K562 (cell line): ENCODE data around the gene RPL15. TPM values are rescaled to one million over a fixed set of nuclear protein-coding genes. Genes with fewer than 3 reads are reported as not detected.

Experiments used
- ATAC-seq: fragments of 200-7000 bp; cut with Tn5 transposase; 3 replicates; pipeline ENCODE4 v1.9.1; 2020; ENCODE audit warnings: moderate library complexity
- BruUV-seq: library from RNA; stranded (reverse); fragments of 400-500 nt; replicated peaks from 2 replicates; lab custom pipeline; 2021; lab: Mats Ljungman, UMichigan
- CTCF ChIA-PET: fragments of 300-600 bp; formaldehyde crosslinking; extraction: SDS; loops from one replicate; lab custom pipeline; 2021; ENCODE audit warnings: low intra/inter-chr PET ratio; lab: Yijun Ruan, JAX
- POLR2A ChIA-PET: fragments of 300-600, 350-650 bp; sonication (Branson Sonifier 250); formaldehyde crosslinking; extraction: SDS; loops from one replicate; lab custom pipeline; 2021; ENCODE audit warnings: antibody characterized with exemption, inconsistent platforms; lab: Yijun Ruan, JAX
- DNase-seq, 4 experiments: peaks; one replicate each; pipeline versions ENCODE4 v3.0.0 to v3.0.0-alpha.2; 2011 to 2018; ENCODE audit warnings: low spot score in 3 of 4, mixed read lengths in 3 of 4; ENCODE audit errors: extremely low read depth in 1 of 4
- FAIRE-seq: peaks from 2 replicates; lab custom pipeline; 2011; peaks lifted over from hg19 to GRCh38; lab: Jason Lieb, UNC
- H2AFZ ChIP-seq: 2 replicates; pipeline ENCODE4 v1.6.0; 2011; ENCODE audit warnings: low read depth, low read length, control low read depth, inconsistent platforms
- H3K27ac ChIP-seq: fragments of 200-600 bp; 3 replicates; pipeline ENCODE4 v1.8.0; 2011; ENCODE audit warnings: low read depth, mild to moderate bottlenecking, control low read depth, inconsistent platforms, low read length, moderate library complexity, mixed read lengths; ENCODE audit errors: extremely low read depth
- H3K27me3 ChIP-seq, 2 experiments: fragments of 300-600 bp in 1 of 2; 2 replicates in 1 of 2; 3 replicates in 1 of 2; pipeline versions ENCODE4 v1.6.0 to v1.8.0; 2011; ENCODE audit warnings: inconsistent platforms in 2 of 2, low read length in 2 of 2, mild to moderate bottlenecking in 1 of 2, mixed read lengths in 1 of 2, moderate library complexity in 1 of 2; ENCODE audit not compliant: control insufficient read depth in 2 of 2, insufficient read depth in 2 of 2
- H3K36me3 ChIP-seq: fragments of 300-600 bp; 3 replicates; pipeline ENCODE4 v1.8.0; 2011; ENCODE audit warnings: mild to moderate bottlenecking, low read length, inconsistent platforms; ENCODE audit not compliant: control insufficient read depth, insufficient read depth
- H3K4me1 ChIP-seq, 2 experiments: fragments of 200-600 bp in 1 of 2; replicated peaks in 1 of 2; 2 replicates in 1 of 2; 3 replicates in 1 of 2; pipeline versions ENCODE4 v1.5.1 to v1.8.0; 2011; ENCODE audit warnings: inconsistent platforms in 2 of 2, low read length in 2 of 2, mild to moderate bottlenecking in 1 of 2, mixed read lengths in 1 of 2, moderate library complexity in 1 of 2; ENCODE audit not compliant: control insufficient read depth in 2 of 2, insufficient read depth in 2 of 2
- H3K4me2 ChIP-seq: 2 replicates; pipeline ENCODE4 v1.6.1; 2011; ENCODE audit warnings: low read length, control low read depth, inconsistent platforms, mixed read lengths; ENCODE audit not compliant: insufficient read depth
- H3K4me3 ChIP-seq: fragments of 200-600 bp; sonication (generic), shearing (Covaris generic); 2 replicates; pipeline ENCODE4 v1.5.1; 2016; ENCODE audit warnings: control low read depth, inconsistent platforms
- H3K79me2 ChIP-seq: fragments of 200-600 bp; 3 replicates; pipeline ENCODE4 v1.8.0; 2011; ENCODE audit warnings: low read length, inconsistent platforms; ENCODE audit not compliant: control insufficient read depth, insufficient read depth
- H3K9ac ChIP-seq, 2 experiments: 2 replicates each; pipeline versions ENCODE4 v1.6.0 to v1.6.1; 2011; ENCODE audit warnings: low read depth in 2 of 2, low read length in 2 of 2, control low read depth in 1 of 2, inconsistent platforms in 1 of 2, mild to moderate bottlenecking in 1 of 2, mixed read lengths in 1 of 2; ENCODE audit not compliant: insufficient read depth in 1 of 2
- H3K9me1 ChIP-seq: one replicate; pipeline ENCODE4 v1.6.0; 2011; ENCODE audit warnings: inconsistent platforms, mild to moderate bottlenecking, low read length, moderate library complexity; ENCODE audit not compliant: control insufficient read depth, insufficient read depth
- H3K9me3 ChIP-seq: replicated peaks from 2 replicates; pipeline ENCODE4 v1.5.1; 2011; ENCODE audit warnings: low read depth, low read length, inconsistent platforms; ENCODE audit not compliant: control insufficient read depth, insufficient read depth
- H4K20me1 ChIP-seq: replicated peaks from 2 replicates; pipeline ENCODE4 v1.6.1; 2011; ENCODE audit warnings: low read length, inconsistent platforms, mixed read lengths; ENCODE audit not compliant: control insufficient read depth, insufficient read depth
- NCOA4 ChIP-seq: fragments of 450-650 bp; IDR thresholded peaks from 2 replicates; pipeline ENCODE4 v1.6.1; 2018; ENCODE audit warnings: mild to moderate bottlenecking; ENCODE audit not compliant: partially characterized antibody
- PHTF2 ChIP-seq: fragments of 250-450 bp; sonication (Bioruptor Pico); IDR thresholded peaks from 2 replicates; pipeline ENCODE4 v1.5.0; 2021; ENCODE audit warnings: mild to moderate bottlenecking
- RBM17 ChIP-seq: fragments of 200-400 bp; formaldehyde crosslinking; IDR thresholded peaks from 2 replicates; pipeline ENCODE4 v1.6.1; 2017; ENCODE audit warnings: low read depth, mild to moderate bottlenecking, low read length, borderline replicate concordance
- RREB1 ChIP-seq: fragments of 250-450 bp; sonication (Bioruptor Pico); IDR thresholded peaks from 2 replicates; pipeline ENCODE4 v1.4.0; 2020
- TAF9B ChIP-seq: fragments of 450-650 bp; IDR thresholded peaks from 2 replicates; pipeline ENCODE4 v1.6.1; 2018; ENCODE audit warnings: mild to moderate bottlenecking; ENCODE audit not compliant: partially characterized antibody
- ZBTB43 ChIP-seq: sonication (generic); formaldehyde crosslinking; IDR thresholded peaks from 2 replicates; pipeline ENCODE4 v1.8.0; 2023; ENCODE audit warnings: mild to moderate bottlenecking, missing genetic modification reagents
- ZNF436 ChIP-seq: fragments of 250-450, 450-650 bp; sonication (Bioruptor Pico); formaldehyde crosslinking; IDR thresholded peaks from 2 replicates; pipeline ENCODE4 v1.7.0; 2020; ENCODE audit warnings: mild to moderate bottlenecking
- WGBS: fragments of 100-300 bp; shearing (Covaris generic); methylation state at CpG from one replicate; pipeline ENCODE4 v1.1.6; 2016; ENCODE audit warnings: low coverage, mixed read lengths; ENCODE audit not compliant: insufficient coverage; ENCODE audit errors: missing lambda C conversion rate; 5-methylcytosine and 5-hydroxymethylcytosine counted together
- in situ Hi-C: fragments of 300-500 bp; cut with MboI; formaldehyde crosslinking; loops from 4 replicates; pipeline ENCODE4 v1.15.0; 2018; ENCODE audit warnings: inconsistent platforms, mixed read lengths
- intact Hi-C: fragments of 100-400 bp; cut with micrococcal nuclease; formaldehyde crosslinking; loops from 2 replicates; pipeline ENCODE4 v1.14.2; 2022
- polyA plus RNA-seq, 8 experiments: library from polyadenylated mRNA; depleted of rRNA in 4 of 8; stranded (reverse) in 5 of 8; unstranded in 3 of 8; fragments of >200 nt; fragmentation: Nextera tagmentation in 2 of 8; fragmentation: Illumina TruSeq in 1 of 8; extraction: Ambion mirVana in 2 of 8; extraction: Trizol in 1 of 8; gene quantifications; 2 replicates each; pipeline versions ENCODE4 v1.2.1 to v1.2.3, GENCODE V29; 2011 to 2014; ENCODE audit warnings: inconsistent platforms in 1 of 8, missing spikeins in 1 of 8
- total RNA-seq, 7 experiments: library from RNA; depleted of rRNA in 6 of 7; stranded (reverse); fragments of >200 nt in 6 of 7; fragmentation: Illumina TruSeq in 2 of 7; extraction: Trizol in 2 of 7; gene quantifications; 2 replicates each; pipeline versions ENCODE4 v1.2.1 to v1.2.3, GENCODE V29; 2011 to 2021; ENCODE audit warnings: low replicate concordance in 1 of 7

The RPL15 gene
- total and polyA plus RNA-seq, 9 of the 15 experiments (the other 6 are each of a cell fraction or from before 2014, with no cell fraction given) = 2,393 to 8,850 (median 3,928) TPM

- no peak for TF ChIP-seq ZBTB43 (CRISPR knock-in tag)
Measured at GRCh38 chr3:23904545-23904944, 12.4 kb upstream of the RPL15 start (continued).

- Histone ChIP-seq H3K4me2 (no peak overlapping the region), H2AFZ (no peak overlapping the region), H3K79me2 (peaks cover under 1% of the 10 kb centered on the region; the same call in 1 of the 3 replicates), H3K9me3 (0 out of 2 replicates have a peak, but pooled peaks cover under 1% of the 10 kb centered on the region)
- no peak for DNase-seq
- intact Hi-C loops = loop anchor here (5.0 kb wide), 1 partner anchor 38 kb away; the partner anchor contains the start of gene NR1D2
- TF ChIP-seq NCOA4 (no peak), TAF9B (no peak), ZNF436 (CRISPR knock-in tag) (no peak), RREB1 (CRISPR knock-in tag) (no peak), PHTF2 (CRISPR knock-in tag) (no peak), RBM17 (no peak)
- TF ChIP-seq, all 486 proteins: peak for 0
- peaks cover 18% of the 10 kb centered on the region; the same call in 2 of the 3 replicates for H3K36me3 ChIP-seq
- FAIRE-seq (no peak), ATAC-seq (no peak)
- H3K9me1 ChIP-seq = no peaks in the 10 kb centered on the region
- in situ Hi-C loops = no loop called here
- CTCF ChIA-PET = no interaction called here
- POLR2A ChIA-PET = interaction anchor here (7.2 kb wide), 1 partner anchor 8 kb away, joined by 71 read pairs; the partner anchor contains the start of genes NKIRAS1 and RPL15
- no peak overlapping the region for H3K27ac ChIP-seq
- H4K20me1 ChIP-seq = no peaks in the 10 kb centered on the region
- 78% methylated on average over 7 of the region's 7 CpGs for WGBS
- H3K4me3 ChIP-seq = no peak overlapping the region
- peaks cover 2 to 9% of the 10 kb centered on the region in 2 experiments; a peak in 4 of 5 replicates for H3K4me1 ChIP-seq
- H3K27me3 ChIP-seq = no peaks in the 10 kb centered on the region
- no TSS peak for BruUV-seq
- H3K9ac ChIP-seq = no peak overlapping the region
Measured at GRCh38 chr3:23909341-23909740, 7.6 kb upstream of the RPL15 start.
